ENCODE results near the gene DNAI2. TPM values are rescaled to one million over a fixed set of nuclear protein-coding genes. Genes with fewer than 3 reads are reported as not detected.

The DNAI2 gene
- total RNA-seq, 1 donor from 2014 or later, result not detected

- Mint-ChIP-seq H3K27ac (ENCODE audit: unreplicated experiment) (no peak overlapping the region), H3K9me3 (ENCODE audit: low read depth) (no peaks in the 10 kb centered on the region), H3K4me3 (ENCODE audit: unreplicated experiment) (no peak overlapping the region), H3K27me3 (ENCODE audit: low read depth) (peaks cover 49% of the 10 kb centered on the region), H3K36me3 (ENCODE audit: low read depth) (no peaks in the 10 kb centered on the region), H3K4me1 (ENCODE audit: low read depth) (no peaks in the 10 kb centered on the region)
- no peak for TF ChIP-seq CTCF (IDR thresholded peaks at IDR 0.05)
- no peak for DNase-seq (ENCODE audit: low spot score)
Observed at GRCh38 chr17:74362069-74362405, 88.0 kb downstream of the DNAI2 start.

- no peaks in the 10 kb centered on the region for H3K9me3 Mint-ChIP-seq (ENCODE audit: low read depth)
- no peak overlapping the region for H3K27ac Mint-ChIP-seq (ENCODE audit: unreplicated experiment)
- no peak for DNase-seq (ENCODE audit: low spot score)
- peaks cover 51% of the 10 kb centered on the region for H3K27me3 Mint-ChIP-seq (ENCODE audit: low read depth)
- TF ChIP-seq CTCF (IDR thresholded peaks at IDR 0.05), result no peak
- H3K36me3 Mint-ChIP-seq (ENCODE audit: low read depth), result no peaks in the 10 kb centered on the region
- no peaks in the 10 kb centered on the region for H3K4me1 Mint-ChIP-seq (ENCODE audit: low read depth)
- H3K4me3 Mint-ChIP-seq (ENCODE audit: unreplicated experiment), result no peak overlapping the region
Observed at GRCh38 chr17:74362810-74363498, 88.9 kb downstream of the DNAI2 start.

Other genes with a start within 250 kb of the DNAI2 start
- gene RPL38, start 70.6 kb upstream of the DNAI2 start, total RNA-seq, result 539 to 625 TPM (median 549 TPM) in 3 replicates
- gene TTYH2, start 60.7 kb upstream of the DNAI2 start, total RNA-seq, result 1.6 to 2.1 TPM (median 1.9 TPM) in 3 replicates
- gene KIF19, start 52.0 kb downstream of the DNAI2 start, total RNA-seq, result not detected in 3 replicates
- not detected in 3 replicates for gene BTBD17, start 87.6 kb downstream of the DNAI2 start, total RNA-seq
- gene GPR142, start 93.3 kb downstream of the DNAI2 start, total RNA-seq, result not detected in 3 replicates
- gene GPRC5C, start 157.9 kb downstream of the DNAI2 start, total RNA-seq, result 18.0 to 47.8 TPM (median 47.0 TPM) in 3 replicates
- not detected in 3 replicates for gene CD300A, start 192.4 kb downstream of the DNAI2 start, total RNA-seq

Measured in chondrocyte (in vitro differentiated cells).